MCF 10A (cell line): Measurements from ENCODE around the gene DCAF6. TPM values are rescaled to one million over a fixed set of nuclear protein-coding genes. Genes with fewer than 3 reads are reported as not detected.

Experiments
- BruUV-seq: library from RNA; stranded (reverse); fragments of 400-500 nt; replicated peaks from 2 replicates; lab custom pipeline; 2021; lab: Mats Ljungman, UMichigan
- CTCF ChIA-PET: fragments of 300-600 bp; sonication (Branson Sonifier 250); formaldehyde crosslinking; extraction: SDS; loops from one replicate; lab custom pipeline; 2021; ENCODE audit warnings: antibody characterized with exemption, inconsistent platforms; lab: Yijun Ruan, JAX
- POLR2A ChIA-PET: fragments of 300-600, 350-650 bp; sonication (Branson Sonifier 250); formaldehyde crosslinking; extraction: SDS; loops from one replicate; lab custom pipeline; 2020; ENCODE audit warnings: antibody characterized with exemption, inconsistent platforms; lab: Yijun Ruan, JAX
- DNase-seq: peaks from one replicate; pipeline ENCODE4 v3.0.0-alpha.2; 2018; ENCODE audit not compliant: unreplicated experiment
- H3K27ac Mint-ChIP-seq: one replicate; pipeline ENCODE4 v1.8.0; 2022; ENCODE audit warnings: mild to moderate bottlenecking, low read depth, mixed read lengths; ENCODE audit not compliant: unreplicated experiment
- H3K27me3 Mint-ChIP-seq: one replicate; pipeline ENCODE4 v1.8.0; 2022; ENCODE audit warnings: mixed read lengths; ENCODE audit not compliant: insufficient read depth, unreplicated experiment
- H3K36me3 Mint-ChIP-seq: one replicate; pipeline ENCODE4 v1.8.0; 2022; ENCODE audit warnings: mild to moderate bottlenecking, moderate library complexity, mixed read lengths; ENCODE audit not compliant: insufficient read depth, unreplicated experiment
- H3K4me1 Mint-ChIP-seq: one replicate; pipeline ENCODE4 v1.8.0; 2022; ENCODE audit warnings: mixed read lengths; ENCODE audit not compliant: insufficient read depth, unreplicated experiment
- H3K4me3 Mint-ChIP-seq: one replicate; pipeline ENCODE4 v1.8.0; 2022; ENCODE audit warnings: mild to moderate bottlenecking, moderate library complexity, mixed read lengths; ENCODE audit not compliant: unreplicated experiment
- H3K9me3 Mint-ChIP-seq: one replicate; pipeline ENCODE4 v1.8.0; 2022; ENCODE audit warnings: mixed read lengths; ENCODE audit not compliant: unreplicated experiment
- intact Hi-C: fragments of 100-400 bp; cut with micrococcal nuclease; formaldehyde crosslinking; loops from 2 replicates; pipeline ENCODE4 v1.14.1; 2022
- total RNA-seq: library from RNA; stranded (reverse); gene quantifications from 2 replicates; pipeline ENCODE4 v1.2.3, GENCODE V29; 2022
- TF ChIP-seq, protein P1 (sequence below): fragments of 200-600 bp; IDR thresholded peaks from one replicate; pipeline ENCODE4 v1.8.0; 2022; ENCODE audit warnings: antibody characterized with exemption, mild to moderate bottlenecking; ENCODE audit not compliant: unreplicated experiment

The DCAF6 gene
- total RNA-seq, 1 experiment from 2014 or later: 57.2 TPM

DNA sequence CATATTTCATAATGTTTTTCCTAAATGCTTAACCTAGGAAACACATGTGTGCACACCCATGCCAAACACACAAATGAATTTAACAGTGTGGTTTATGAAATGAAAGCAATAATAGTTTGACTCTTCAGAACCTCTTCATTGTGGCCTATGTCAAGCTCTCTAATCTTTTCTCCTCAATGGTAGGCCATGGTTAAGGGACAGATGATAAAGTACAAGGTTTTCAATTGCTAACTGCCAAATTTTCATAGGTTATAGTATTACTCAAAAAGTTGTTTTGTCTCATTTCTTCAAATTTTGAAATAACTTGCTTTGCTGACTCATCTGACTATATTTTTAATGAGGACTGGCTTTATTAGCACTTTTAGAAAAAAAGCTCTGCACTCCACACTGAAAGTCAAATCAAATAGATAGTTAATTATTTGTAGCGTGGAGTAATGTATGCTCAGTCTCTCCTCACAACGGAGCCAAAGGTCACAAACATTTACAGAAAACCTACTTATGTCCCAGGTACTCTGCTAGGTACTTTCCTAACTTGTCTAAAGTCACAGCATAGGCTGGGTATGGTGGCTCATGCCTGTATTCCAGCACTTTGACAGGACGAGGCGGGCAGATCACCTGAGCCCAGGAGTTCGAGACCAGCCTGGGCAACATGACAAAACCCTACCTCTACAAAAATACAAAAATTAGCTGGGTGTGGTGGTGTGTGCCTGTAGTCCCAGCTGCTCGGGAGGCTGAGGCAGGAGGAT, 19.5 kb upstream of the DCAF6 start:
- peaks cover 37% of the 10 kb centered on the region for H3K36me3 Mint-ChIP-seq
- BruUV-seq: no TSS peak
- no peak overlapping the region for H3K4me3 Mint-ChIP-seq
- no peaks in the 10 kb centered on the region for H3K9me3 Mint-ChIP-seq
- TF ChIP-seq, protein P1, sequence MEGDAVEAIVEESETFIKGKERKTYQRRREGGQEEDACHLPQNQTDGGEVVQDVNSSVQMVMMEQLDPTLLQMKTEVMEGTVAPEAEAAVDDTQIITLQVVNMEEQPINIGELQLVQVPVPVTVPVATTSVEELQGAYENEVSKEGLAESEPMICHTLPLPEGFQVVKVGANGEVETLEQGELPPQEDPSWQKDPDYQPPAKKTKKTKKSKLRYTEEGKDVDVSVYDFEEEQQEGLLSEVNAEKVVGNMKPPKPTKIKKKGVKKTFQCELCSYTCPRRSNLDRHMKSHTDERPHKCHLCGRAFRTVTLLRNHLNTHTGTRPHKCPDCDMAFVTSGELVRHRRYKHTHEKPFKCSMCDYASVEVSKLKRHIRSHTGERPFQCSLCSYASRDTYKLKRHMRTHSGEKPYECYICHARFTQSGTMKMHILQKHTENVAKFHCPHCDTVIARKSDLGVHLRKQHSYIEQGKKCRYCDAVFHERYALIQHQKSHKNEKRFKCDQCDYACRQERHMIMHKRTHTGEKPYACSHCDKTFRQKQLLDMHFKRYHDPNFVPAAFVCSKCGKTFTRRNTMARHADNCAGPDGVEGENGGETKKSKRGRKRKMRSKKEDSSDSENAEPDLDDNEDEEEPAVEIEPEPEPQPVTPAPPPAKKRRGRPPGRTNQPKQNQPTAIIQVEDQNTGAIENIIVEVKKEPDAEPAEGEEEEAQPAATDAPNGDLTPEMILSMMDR: no peak
- H3K4me1 Mint-ChIP-seq: peaks cover 1% of the 10 kb centered on the region
- ChIA-PET CTCF (interaction anchor here (0.5 to 1.2 kb wide), 4 partner anchors 17 to 283 kb away, joined by 3 to 4 read pairs (median 3); no protein-coding TSS in a partner anchor), POLR2A (interaction anchor here (0.6 to 14.9 kb wide), 3 partner anchors 17 to 364 kb away, joined by 3 to 175 read pairs (median 3); partner anchors contain the start of genes CREG1, DCAF6 and MPC2)
- no peak overlapping the region for H3K27ac Mint-ChIP-seq
- DNase-seq: no peak
- no peaks in the 10 kb centered on the region for H3K27me3 Mint-ChIP-seq
- intact Hi-C loops: no loop called here

DNA sequence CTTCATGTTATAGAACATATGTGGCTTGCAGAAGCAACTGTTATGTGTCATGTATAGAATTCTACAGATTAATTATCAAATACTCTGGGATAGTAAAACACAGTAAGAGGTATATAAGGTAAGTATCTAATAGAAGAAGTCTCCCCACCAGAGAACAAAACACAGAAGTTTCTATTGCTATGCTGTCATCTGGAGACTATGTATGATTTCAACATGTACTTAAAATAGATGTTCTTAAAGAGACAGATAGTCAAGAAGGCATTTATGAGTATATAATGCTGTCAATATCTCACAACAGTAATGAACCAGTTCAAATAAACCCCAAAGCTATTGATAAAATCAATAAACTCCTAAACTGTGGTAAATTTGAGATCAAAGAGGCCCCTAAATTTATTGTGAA, 14.5 kb upstream of the DCAF6 start:
- BruUV-seq: no TSS peak
- peak overlapping the region; percentile 80 for H3K27ac Mint-ChIP-seq
- H3K4me3 Mint-ChIP-seq: peak overlapping the region; percentile 9
- peaks cover 18% of the 10 kb centered on the region for H3K36me3 Mint-ChIP-seq
- no peaks in the 10 kb centered on the region for H3K27me3 Mint-ChIP-seq
- peaks cover 19% of the 10 kb centered on the region for H3K4me1 Mint-ChIP-seq
- TF ChIP-seq, protein P1: no peak
- ChIA-PET POLR2A (interaction anchor here (0.7 to 14.9 kb wide), 6 partner anchors 11 to 200 kb away, joined by 3 to 175 read pairs (median 4); partner anchors contain the start of genes DCAF6, MPC2 and MPZL1), CTCF (interaction anchor here (0.5 to 2.3 kb wide), 9 partner anchors 9 to 1361 kb away, joined by 3 to 8 read pairs (median 3); no protein-coding TSS in a partner anchor)
- no peak for DNase-seq
- intact Hi-C loops: loop anchor here (1.0 kb wide), 1 partner anchor 14 kb away; the partner anchor contains the start of gene DCAF6
- no peaks in the 10 kb centered on the region for H3K9me3 Mint-ChIP-seq

DNA sequence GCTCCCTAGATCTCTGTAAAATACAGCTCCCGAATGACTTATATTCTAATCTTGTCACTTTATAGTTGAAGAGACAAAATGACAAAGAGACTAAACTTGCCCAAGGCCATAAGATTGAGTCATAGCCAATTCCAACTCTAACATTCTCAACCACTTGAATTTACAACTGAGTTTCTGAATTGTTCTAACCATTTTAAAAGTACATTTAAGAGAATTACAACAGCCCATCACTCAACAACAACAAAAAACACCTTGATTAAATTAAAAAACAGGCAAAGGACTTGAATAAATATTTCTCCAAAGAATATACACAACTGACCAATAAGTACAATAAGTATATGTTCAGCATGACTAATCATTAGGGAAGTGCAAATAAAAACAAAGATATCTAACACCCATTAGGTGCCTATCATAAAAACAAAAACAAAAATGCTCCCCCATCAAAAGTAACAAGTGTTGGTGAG, 13.8 kb upstream of the DCAF6 start:
- POLR2A ChIA-PET: interaction anchor here (0.7 to 14.9 kb wide), 3 partner anchors 12 to 96 kb away, joined by 3 to 175 read pairs (median 4); partner anchors contain the start of genes DCAF6 and MPC2
- peak overlapping the region; percentile 80 for H3K27ac Mint-ChIP-seq
- no TSS peak for BruUV-seq
- H3K4me1 Mint-ChIP-seq: peaks cover 19% of the 10 kb centered on the region
- peak overlapping the region; percentile 9 for H3K4me3 Mint-ChIP-seq
- H3K27me3 Mint-ChIP-seq: no peaks in the 10 kb centered on the region
- CTCF ChIA-PET: interaction anchor here (1.3 to 2.3 kb wide), 2 partner anchors 8 to 13 kb away, joined by 7 to 8 read pairs; no protein-coding TSS in a partner anchor
- intact Hi-C loops: loop anchor here (1.0 kb wide), 1 partner anchor 14 kb away; the partner anchor contains the start of gene DCAF6
- peaks cover 12% of the 10 kb centered on the region for H3K36me3 Mint-ChIP-seq
- H3K9me3 Mint-ChIP-seq: no peaks in the 10 kb centered on the region
- TF ChIP-seq, protein P1: no peak
- peak; percentile 33 for DNase-seq
